GM10266 (cell line): ENCODE results near the gene MYH9.

ENCODE experiments used
- DNase-seq: peaks from one replicate; pipeline ENCODE4 v3.0.0; 2012; ENCODE audit errors: extremely low spot score
- TF ChIP-seq, protein P1 (sequence below): IDR thresholded peaks from 2 replicates; pipeline ENCODE4 v1.5.1; 2012; ENCODE audit warnings: mild to moderate bottlenecking, low read depth; ENCODE audit not compliant: control insufficient read depth, insufficient read depth; ENCODE audit errors: missing control alignments

MYH9 gene

DNA sequence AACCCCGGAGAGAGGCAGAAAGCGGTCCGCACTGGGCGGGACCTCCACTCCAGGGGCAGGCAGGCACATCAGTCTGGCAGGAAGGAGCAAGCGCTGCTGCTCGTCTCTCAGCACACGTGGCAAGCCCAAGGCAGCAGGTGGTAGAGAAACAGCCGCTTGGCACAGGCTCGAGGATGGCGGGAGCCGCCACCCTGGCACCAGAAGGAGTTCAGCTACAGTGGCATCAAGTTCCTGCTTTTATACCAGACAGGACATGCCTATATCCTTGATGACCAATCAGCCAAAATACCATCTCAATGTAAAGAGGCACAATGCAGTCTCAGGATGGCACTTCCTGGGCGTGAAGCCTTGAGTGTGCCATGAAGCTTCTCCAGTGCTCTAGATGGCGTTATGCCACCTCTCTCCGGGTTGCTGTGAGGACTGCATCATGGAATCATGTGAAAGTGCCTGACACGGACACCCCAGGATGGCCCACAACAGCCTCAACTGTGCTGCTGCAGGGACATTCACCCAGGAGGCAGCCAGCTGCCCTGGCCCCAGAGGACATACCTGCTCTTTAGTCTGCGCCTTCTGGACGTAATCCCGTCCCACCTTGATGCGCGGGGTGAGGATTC lies 70.0 kb downstream of the MYH9 start:
- DNase-seq = no peak
- TF ChIP-seq, protein P1, sequence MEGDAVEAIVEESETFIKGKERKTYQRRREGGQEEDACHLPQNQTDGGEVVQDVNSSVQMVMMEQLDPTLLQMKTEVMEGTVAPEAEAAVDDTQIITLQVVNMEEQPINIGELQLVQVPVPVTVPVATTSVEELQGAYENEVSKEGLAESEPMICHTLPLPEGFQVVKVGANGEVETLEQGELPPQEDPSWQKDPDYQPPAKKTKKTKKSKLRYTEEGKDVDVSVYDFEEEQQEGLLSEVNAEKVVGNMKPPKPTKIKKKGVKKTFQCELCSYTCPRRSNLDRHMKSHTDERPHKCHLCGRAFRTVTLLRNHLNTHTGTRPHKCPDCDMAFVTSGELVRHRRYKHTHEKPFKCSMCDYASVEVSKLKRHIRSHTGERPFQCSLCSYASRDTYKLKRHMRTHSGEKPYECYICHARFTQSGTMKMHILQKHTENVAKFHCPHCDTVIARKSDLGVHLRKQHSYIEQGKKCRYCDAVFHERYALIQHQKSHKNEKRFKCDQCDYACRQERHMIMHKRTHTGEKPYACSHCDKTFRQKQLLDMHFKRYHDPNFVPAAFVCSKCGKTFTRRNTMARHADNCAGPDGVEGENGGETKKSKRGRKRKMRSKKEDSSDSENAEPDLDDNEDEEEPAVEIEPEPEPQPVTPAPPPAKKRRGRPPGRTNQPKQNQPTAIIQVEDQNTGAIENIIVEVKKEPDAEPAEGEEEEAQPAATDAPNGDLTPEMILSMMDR = no peak

- DNase-seq = no peak
- TF ChIP-seq, protein P1 = no peak
Measured at GRCh38 chr22:36316419-36316818, 71.3 kb downstream of the MYH9 start.

DNA sequence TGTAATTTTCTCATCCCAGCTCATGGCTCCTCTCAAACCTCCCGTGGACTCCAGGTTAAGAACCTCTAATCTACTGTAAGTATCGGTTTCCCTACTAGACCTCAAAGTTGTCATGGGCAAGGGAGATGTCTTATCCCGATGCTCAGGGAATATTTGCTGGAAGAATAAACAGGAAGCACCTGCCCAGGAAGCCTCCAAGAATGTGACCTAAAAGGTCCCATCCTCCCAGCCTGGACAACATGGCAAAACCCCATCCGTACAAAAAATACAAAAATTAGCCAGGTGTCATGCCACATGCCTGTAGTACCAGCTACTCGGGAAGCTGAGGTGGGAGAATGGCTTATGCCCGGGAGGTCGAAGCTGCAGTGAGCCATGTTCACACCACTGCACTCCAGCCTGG lies 72.4 kb downstream of the MYH9 start:
- TF ChIP-seq, protein P1 = no peak

GRCh38 chr22:36311386-36312085 lies 76.2 kb downstream of the MYH9 start:
- TF ChIP-seq, protein P1 = no peak
- DNase-seq = no peak

More for the DNA sequence above, 72.4 kb downstream of the MYH9 start:
- DNase-seq = no peak

GRCh38 chr22:36308880-36309279 lies 78.9 kb downstream of the MYH9 start:
- TF ChIP-seq, protein P1 = no peak
- no peak for DNase-seq

GRCh38 chr22:36306227-36306626 lies 81.5 kb downstream of the MYH9 start:
- TF ChIP-seq, protein P1 = no peak
- no peak for DNase-seq

GRCh38 chr22:36305813-36306212 lies 82.0 kb downstream of the MYH9 start:
- TF ChIP-seq, protein P1 = no peak

More at GRCh38 chr22:36305813-36306212, 82.0 kb downstream of the MYH9 start:
- no peak for DNase-seq
